ENCODE results near the gene HIF3A.
"Not testable (repeated sequence)": the region's sequence is repeated elsewhere in the genome, so short reads cannot be mapped to it uniquely, and the experiment has no call there.

The HIF3A gene

GRCh38 chr19:46294494-46294893, 2.3 kb upstream of the HIF3A start:
- DNase-seq, result no peak

- no peak for DNase-seq
These were observed 1.2 kb upstream of the HIF3A start for GRCh38 chr19:46295401-46296201.

GRCh38 chr19:46296202-46296480, 701 bp upstream of the HIF3A start:
- DNase-seq, result no peak

- no peak for DNase-seq
These were observed 1.0 kb downstream of the HIF3A start for GRCh38 chr19:46297700-46298478.

- no peak for DNase-seq
These were observed 1.7 kb downstream of the HIF3A start for GRCh38 chr19:46298479-46299003.

GRCh38 chr19:46299004-46299509, 2.2 kb downstream of the HIF3A start:
- DNase-seq, result peak in 1 of 2 experiments; percentile 33

GRCh38 chr19:46299695-46300094, 2.9 kb downstream of the HIF3A start:
- DNase-seq, result no peak

- DNase-seq, result no peak
These were observed 6.5 kb downstream of the HIF3A start for GRCh38 chr19:46303322-46303690.

- peak in 1 of 2 experiments; percentile 23 for DNase-seq
These were observed 7.0 kb downstream of the HIF3A start for GRCh38 chr19:46303691-46304397.

- no peak for DNase-seq
These were observed 9.7 kb downstream of the HIF3A start for GRCh38 chr19:46306501-46306900.

GRCh38 chr19:46308510-46308909, 11.7 kb downstream of the HIF3A start:
- no peak for DNase-seq

GRCh38 chr19:46309056-46309455, 12.2 kb downstream of the HIF3A start:
- no peak for DNase-seq

GRCh38 chr19:46311444-46311843, 14.6 kb downstream of the HIF3A start:
- no peak for DNase-seq

GRCh38 chr19:46313540-46314469, 17.0 kb downstream of the HIF3A start:
- not testable (repeated sequence) for DNase-seq

GRCh38 chr19:46317339-46317738, 20.5 kb downstream of the HIF3A start:
- no peak for DNase-seq

GRCh38 chr19:46319613-46320012, 22.8 kb downstream of the HIF3A start:
- DNase-seq, result no peak

- DNase-seq, result no peak
These were observed 23.7 kb downstream of the HIF3A start for GRCh38 chr19:46320559-46320958.

- DNase-seq, result no peak
These were observed 24.8 kb downstream of the HIF3A start for GRCh38 chr19:46321653-46322052.

- DNase-seq, result not testable (repeated sequence)
These were observed 26.4 kb downstream of the HIF3A start for GRCh38 chr19:46323227-46323626.

- no peak for DNase-seq
These were observed 27.4 kb downstream of the HIF3A start for GRCh38 chr19:46324277-46324676.

- no peak for DNase-seq
These were observed 29.8 kb downstream of the HIF3A start for GRCh38 chr19:46326608-46327007.

- no peak for DNase-seq
These were observed 31.2 kb downstream of the HIF3A start for GRCh38 chr19:46328079-46328478.

Measured in NCI-H526 (cell line).